ENCODE data around the gene MYO5A. TPM values are rescaled to one million over a fixed set of nuclear protein-coding genes. Genes with fewer than 3 reads are reported as not detected.
"Not testable (repeated sequence)": the region's sequence is repeated elsewhere in the genome, so short reads cannot be mapped to it uniquely, and the experiment has no call there.

MYO5A gene
- polyA plus RNA-seq (2013, experiment 1 of 2) = 7.5 TPM
- polyA plus RNA-seq (2013, experiment 2 of 2) = 8.2 TPM

GRCh38 chr15:52528564-52529340 lies at the start of gene MYO5A:
Gene MYO5A, minus strand, starts transcription at chr15:52528880. Its CDS starts 74 bp downstream, at chr15:52528806.
- Histone ChIP-seq H2BK120ac (ENCODE audit: low read depth, low read length) (no peak within 1 kb of the TSS), H3K4me2 (ENCODE audit: low read length) (peak within 1 kb of the TSS; percentile 94), H3K27me3 (ENCODE audit: insufficient read depth, low read length, poor library complexity) (peaks cover 10% of the 10 kb centered on the region), H2BK5ac (ENCODE audit: low read length) (no peak within 1 kb of the TSS), H3K9ac (ENCODE audit: low read length) (peak within 1 kb of the TSS; percentile 72), H4K8ac (ENCODE audit: low read depth, low read length) (no peak within 1 kb of the TSS), H3K27ac (ENCODE audit: low read depth, low read length) (peak within 1 kb of the TSS; percentile 65), H3K79me2 (ENCODE audit: control insufficient read depth, insufficient read depth, low read length) (no peaks in the 10 kb centered on the region), H2AK5ac (ENCODE audit: low read length) (no peak within 1 kb of the TSS), H4K5ac (ENCODE audit: low read length) (no peak within 1 kb of the TSS), H2BK15ac (replicated peaks; ENCODE audit: low read depth) (no peak within 1 kb of the TSS), H3K79me1 (ENCODE audit: low read length) (no peaks in the 10 kb centered on the region), H3K4me1 (ENCODE audit: control insufficient read depth, low read depth, low read length) (peaks cover 5% of the 10 kb centered on the region), H3K4ac (ENCODE audit: low read depth, low read length) (peak within 1 kb of the TSS; percentile 20), H3K36me3 (ENCODE audit: control insufficient read depth, insufficient read depth, low read length) (no peaks in the 10 kb centered on the region), H3K4me3 (ENCODE audit: low read length) (peak within 1 kb of the TSS; percentile 55), H3K23ac (ENCODE audit: low read length) (no peak within 1 kb of the TSS), H3K56ac (ENCODE audit: low read length) (peak within 1 kb of the TSS; percentile 79), H3K18ac (ENCODE audit: low read length) (no peak within 1 kb of the TSS)
- WGBS (ENCODE audit: extremely low coverage, insufficient coverage, low lambda C conversion rate) = no CpG with 5 or more reads among the region's 103 CpGs
- DNase-seq = peak; percentile 80

GRCh38 chr15:52576692-52577091 lies 48.0 kb upstream of the MYO5A start:
- Histone ChIP-seq H3K56ac (ENCODE audit: low read length) (no peak overlapping the region), H3K18ac (ENCODE audit: low read length) (no peak overlapping the region), H3K79me2 (ENCODE audit: control insufficient read depth, insufficient read depth, low read length) (no peaks in the 10 kb centered on the region), H3K23ac (ENCODE audit: low read length) (no peak overlapping the region), H3K4me3 (ENCODE audit: low read length) (no peak overlapping the region), H3K79me1 (ENCODE audit: low read length) (no peaks in the 10 kb centered on the region), H3K36me3 (ENCODE audit: control insufficient read depth, insufficient read depth, low read length) (no peaks in the 10 kb centered on the region), H2BK15ac (replicated peaks; ENCODE audit: low read depth) (no peak overlapping the region), H3K4me1 (ENCODE audit: control insufficient read depth, low read depth, low read length) (no peaks in the 10 kb centered on the region), H3K27me3 (ENCODE audit: insufficient read depth, low read length, poor library complexity) (no peaks in the 10 kb centered on the region), H3K27ac (ENCODE audit: low read depth, low read length) (no peak overlapping the region), H2AK5ac (ENCODE audit: low read length) (no peak overlapping the region), H4K8ac (ENCODE audit: low read depth, low read length) (no peak overlapping the region), H3K9ac (ENCODE audit: low read length) (no peak overlapping the region), H2BK120ac (ENCODE audit: low read depth, low read length) (no peak overlapping the region), H3K4ac (ENCODE audit: low read depth, low read length) (no peak overlapping the region), H2BK5ac (ENCODE audit: low read length) (no peak overlapping the region), H4K5ac (ENCODE audit: low read length) (no peak overlapping the region), H3K4me2 (ENCODE audit: low read length) (no peak overlapping the region)
- WGBS (ENCODE audit: extremely low coverage, insufficient coverage, low lambda C conversion rate) = no CpG with 5 or more reads among the region's 2 CpGs
- DNase-seq = no peak

DNA sequence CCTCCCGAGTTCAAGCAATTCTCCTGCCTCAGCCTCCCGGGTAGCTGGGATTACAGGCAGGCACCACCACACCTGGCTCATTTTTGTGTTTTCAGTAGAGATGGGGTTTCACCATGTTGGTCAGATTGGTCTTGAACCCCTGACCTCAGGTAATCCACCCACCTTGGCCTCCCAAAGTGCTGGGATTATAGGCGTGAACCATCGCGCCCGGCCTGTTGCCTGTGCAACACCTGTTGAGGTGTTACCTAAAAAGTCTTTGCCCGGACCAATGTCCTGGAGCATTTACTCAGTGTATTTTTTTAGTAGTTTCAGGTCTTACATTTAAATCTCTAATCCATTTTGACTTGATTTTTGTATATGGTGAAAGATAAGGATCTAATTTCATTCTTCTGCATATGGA lies 46.9 kb upstream of the MYO5A start:
- H3K4ac ChIP-seq (ENCODE audit: low read depth, low read length); H2BK120ac ChIP-seq (ENCODE audit: low read depth, low read length); H3K4me1 ChIP-seq (ENCODE audit: control insufficient read depth, low read depth, low read length); H3K9ac ChIP-seq (ENCODE audit: low read length); H2BK15ac ChIP-seq (replicated peaks; ENCODE audit: low read depth); H3K27ac ChIP-seq (ENCODE audit: low read depth, low read length); H3K56ac ChIP-seq (ENCODE audit: low read length); DNase-seq; H3K4me2 ChIP-seq (ENCODE audit: low read length); H2AK5ac ChIP-seq (ENCODE audit: low read length); H3K79me1 ChIP-seq (ENCODE audit: low read length); H3K18ac ChIP-seq (ENCODE audit: low read length); H3K79me2 ChIP-seq (ENCODE audit: control insufficient read depth, insufficient read depth, low read length); H3K23ac ChIP-seq (ENCODE audit: low read length); H3K4me3 ChIP-seq (ENCODE audit: low read length); H3K36me3 ChIP-seq (ENCODE audit: control insufficient read depth, insufficient read depth, low read length); H2BK5ac ChIP-seq (ENCODE audit: low read length); H4K8ac ChIP-seq (ENCODE audit: low read depth, low read length); H3K27me3 ChIP-seq (ENCODE audit: insufficient read depth, low read length, poor library complexity); H4K5ac ChIP-seq (ENCODE audit: low read length): not testable (repeated sequence)
- WGBS (ENCODE audit: extremely low coverage, insufficient coverage, low lambda C conversion rate) = no CpG with 5 or more reads among the region's 7 CpGs

DNA sequence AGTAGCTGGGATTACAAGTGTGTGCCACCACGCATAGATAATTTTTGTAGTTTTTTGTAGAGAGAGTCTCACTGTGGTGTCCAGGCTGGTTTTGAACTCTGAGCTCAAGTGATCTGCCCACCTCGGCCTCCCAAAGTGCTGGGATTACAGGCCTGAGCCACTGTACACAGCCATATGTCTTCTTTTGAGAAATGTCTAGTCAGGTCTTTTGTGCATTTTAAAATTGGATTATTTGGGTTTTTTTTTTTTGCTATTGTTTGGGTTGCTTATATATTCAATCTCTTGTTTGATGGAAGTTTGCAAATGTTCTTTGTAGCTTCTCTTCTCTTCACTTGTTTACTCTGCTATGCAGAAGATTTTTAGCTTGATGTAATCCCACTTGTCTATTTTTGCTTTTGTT lies 46.4 kb upstream of the MYO5A start:
- Histone ChIP-seq H3K9ac (ENCODE audit: low read length) (no peak overlapping the region), H2BK5ac (ENCODE audit: low read length) (no peak overlapping the region), H3K4me1 (ENCODE audit: control insufficient read depth, low read depth, low read length) (no peaks in the 10 kb centered on the region), H3K27ac (ENCODE audit: low read depth, low read length) (no peak overlapping the region), H3K18ac (ENCODE audit: low read length) (no peak overlapping the region), H4K5ac (ENCODE audit: low read length) (no peak overlapping the region), H3K36me3 (ENCODE audit: control insufficient read depth, insufficient read depth, low read length) (no peaks in the 10 kb centered on the region), H3K79me1 (ENCODE audit: low read length) (no peaks in the 10 kb centered on the region), H3K79me2 (ENCODE audit: control insufficient read depth, insufficient read depth, low read length) (no peaks in the 10 kb centered on the region), H3K4me2 (ENCODE audit: low read length) (no peak overlapping the region), H2AK5ac (ENCODE audit: low read length) (no peak overlapping the region), H4K8ac (ENCODE audit: low read depth, low read length) (no peak overlapping the region), H3K23ac (ENCODE audit: low read length) (no peak overlapping the region), H2BK120ac (ENCODE audit: low read depth, low read length) (no peak overlapping the region), H3K4me3 (ENCODE audit: low read length) (no peak overlapping the region), H2BK15ac (replicated peaks; ENCODE audit: low read depth) (no peak overlapping the region), H3K4ac (ENCODE audit: low read depth, low read length) (no peak overlapping the region), H3K56ac (ENCODE audit: low read length) (no peak overlapping the region), H3K27me3 (ENCODE audit: insufficient read depth, low read length, poor library complexity) (no peaks in the 10 kb centered on the region)
- no CpG with 5 or more reads among the region's 2 CpGs for WGBS (ENCODE audit: extremely low coverage, insufficient coverage, low lambda C conversion rate)
- DNase-seq = no peak

GRCh38 chr15:52574623-52575022 lies 45.9 kb upstream of the MYO5A start:
- no CpG with 5 or more reads among the region's 3 CpGs for WGBS (ENCODE audit: extremely low coverage, insufficient coverage, low lambda C conversion rate)
- H2BK15ac ChIP-seq (replicated peaks; ENCODE audit: low read depth); H4K5ac ChIP-seq (ENCODE audit: low read length); H3K36me3 ChIP-seq (ENCODE audit: control insufficient read depth, insufficient read depth, low read length); H3K4me3 ChIP-seq (ENCODE audit: low read length); H3K56ac ChIP-seq (ENCODE audit: low read length); H3K79me2 ChIP-seq (ENCODE audit: control insufficient read depth, insufficient read depth, low read length); H4K8ac ChIP-seq (ENCODE audit: low read depth, low read length); H2BK5ac ChIP-seq (ENCODE audit: low read length); H3K4me2 ChIP-seq (ENCODE audit: low read length); H2BK120ac ChIP-seq (ENCODE audit: low read depth, low read length); H3K79me1 ChIP-seq (ENCODE audit: low read length); H3K4me1 ChIP-seq (ENCODE audit: control insufficient read depth, low read depth, low read length); H3K4ac ChIP-seq (ENCODE audit: low read depth, low read length); H3K9ac ChIP-seq (ENCODE audit: low read length); H3K18ac ChIP-seq (ENCODE audit: low read length); DNase-seq; H3K23ac ChIP-seq (ENCODE audit: low read length); H3K27ac ChIP-seq (ENCODE audit: low read depth, low read length); H3K27me3 ChIP-seq (ENCODE audit: insufficient read depth, low read length, poor library complexity); H2AK5ac ChIP-seq (ENCODE audit: low read length): not testable (repeated sequence)

All from mesendoderm (in vitro differentiated cells).